ENCODE measurements around the gene SIRT3.

The SIRT3 gene

DNA sequence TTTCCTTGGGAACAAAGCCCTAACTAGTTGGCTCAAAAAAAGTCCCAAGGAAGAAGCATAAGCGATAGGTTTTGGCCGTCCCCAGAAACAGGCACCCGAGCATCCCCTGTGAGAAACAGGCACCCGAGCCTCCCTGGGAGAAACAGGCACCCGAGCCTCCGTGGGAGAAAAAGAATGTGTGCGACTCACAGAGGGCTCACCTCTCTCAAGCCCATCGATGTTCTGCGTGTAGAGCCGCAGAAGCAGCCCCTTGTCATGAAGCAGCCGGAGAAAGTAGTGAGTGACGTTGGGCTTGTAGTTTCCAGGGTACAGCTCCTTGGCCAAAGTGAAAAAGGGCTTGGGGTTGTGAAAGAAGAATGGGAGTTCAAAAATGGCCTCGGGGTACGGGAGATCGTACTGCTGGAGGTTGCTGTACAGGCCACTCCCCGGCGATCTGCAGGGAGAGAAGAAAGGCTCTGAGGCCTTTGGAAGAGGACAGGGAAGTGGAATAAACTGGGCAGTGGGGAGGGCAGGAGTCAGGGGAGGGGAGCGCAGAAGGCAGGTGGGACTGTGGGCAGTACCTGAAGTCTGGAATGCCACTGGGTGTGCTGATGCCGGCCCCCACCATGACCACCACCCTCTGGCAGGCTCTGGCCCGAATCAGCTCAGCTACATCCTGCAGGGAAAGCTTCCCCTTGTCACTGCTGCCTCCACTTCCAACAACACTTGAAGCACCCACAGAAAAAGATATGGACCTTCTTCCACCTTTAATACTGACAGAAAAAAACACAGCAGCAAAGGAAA lies 3.2 kb downstream of the SIRT3 start:
- no peaks in the 10 kb centered on the region for H3K27me3 ChIP-seq (replicated peaks; ENCODE audit: insufficient read depth, low read length)
- H3K4me2 ChIP-seq (ENCODE audit: low read depth, low read length): no peak overlapping the region
- H3K9ac ChIP-seq (ENCODE audit: low read length): no peak overlapping the region
- peaks cover 4% of the 10 kb centered on the region; the same call in 1 of the 2 replicates for H3F3A ChIP-seq (ENCODE audit: insufficient read depth, low read length)
- H3K36me3 ChIP-seq (replicated peaks; ENCODE audit: insufficient read depth, low read length): no peaks in the 10 kb centered on the region
- no peaks in the 10 kb centered on the region for H3K9me3 ChIP-seq (replicated peaks; ENCODE audit: insufficient read depth, low read length)
- no peaks in the 10 kb centered on the region for H3K9me2 ChIP-seq (replicated peaks; ENCODE audit: insufficient read depth, low read length)
- no peaks in the 10 kb centered on the region for H4K20me1 ChIP-seq (ENCODE audit: insufficient read depth, low read length)
- TF ChIP-seq EZH2 (optimal IDR thresholded peaks at IDR 0.05; ENCODE audit: low read depth, low read length) (no peak), EZH2phosphoT487 (IDR thresholded peaks at IDR 0.05; ENCODE audit: low read length) (no peak)
- TF ChIP-seq, protein P1, sequence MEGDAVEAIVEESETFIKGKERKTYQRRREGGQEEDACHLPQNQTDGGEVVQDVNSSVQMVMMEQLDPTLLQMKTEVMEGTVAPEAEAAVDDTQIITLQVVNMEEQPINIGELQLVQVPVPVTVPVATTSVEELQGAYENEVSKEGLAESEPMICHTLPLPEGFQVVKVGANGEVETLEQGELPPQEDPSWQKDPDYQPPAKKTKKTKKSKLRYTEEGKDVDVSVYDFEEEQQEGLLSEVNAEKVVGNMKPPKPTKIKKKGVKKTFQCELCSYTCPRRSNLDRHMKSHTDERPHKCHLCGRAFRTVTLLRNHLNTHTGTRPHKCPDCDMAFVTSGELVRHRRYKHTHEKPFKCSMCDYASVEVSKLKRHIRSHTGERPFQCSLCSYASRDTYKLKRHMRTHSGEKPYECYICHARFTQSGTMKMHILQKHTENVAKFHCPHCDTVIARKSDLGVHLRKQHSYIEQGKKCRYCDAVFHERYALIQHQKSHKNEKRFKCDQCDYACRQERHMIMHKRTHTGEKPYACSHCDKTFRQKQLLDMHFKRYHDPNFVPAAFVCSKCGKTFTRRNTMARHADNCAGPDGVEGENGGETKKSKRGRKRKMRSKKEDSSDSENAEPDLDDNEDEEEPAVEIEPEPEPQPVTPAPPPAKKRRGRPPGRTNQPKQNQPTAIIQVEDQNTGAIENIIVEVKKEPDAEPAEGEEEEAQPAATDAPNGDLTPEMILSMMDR (IDR thresholded peaks at IDR 0.05; ENCODE audit: low read length): no peak
- H2AFZ ChIP-seq (ENCODE audit: low read length): no peak overlapping the region
- peaks cover 7% of the 10 kb centered on the region for H3K4me1 ChIP-seq (ENCODE audit: low read length)
- H3K79me2 ChIP-seq (ENCODE audit: low read length): peaks cover 12% of the 10 kb centered on the region
- DNase-seq: no peak
- no peak overlapping the region for H3K4me3 ChIP-seq (ENCODE audit: low read length)
- no peak overlapping the region for H3K27ac ChIP-seq (ENCODE audit: low read length)

DNA sequence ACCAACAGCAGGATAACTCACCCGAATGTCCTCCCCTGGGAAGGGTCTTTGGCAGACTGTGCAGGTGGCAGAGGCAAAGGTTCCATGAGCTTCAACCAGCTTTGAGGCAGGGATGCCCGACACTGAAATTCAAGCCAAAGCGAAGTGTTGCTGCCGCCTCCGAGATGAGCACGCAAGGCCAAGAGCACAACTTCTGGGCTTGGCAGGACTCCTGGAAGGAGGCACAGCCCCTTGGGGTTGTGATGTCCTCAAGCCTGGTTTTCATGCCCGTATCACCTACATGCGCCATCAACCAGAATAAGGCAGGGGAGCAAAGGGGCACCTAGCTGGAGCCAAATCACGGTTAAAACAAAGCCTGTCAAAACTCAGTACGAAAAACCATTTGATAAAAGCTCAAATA lies 5.7 kb downstream of the SIRT3 start:
- Histone ChIP-seq H3K4me1 (ENCODE audit: low read length) (peaks cover 1% of the 10 kb centered on the region), H4K20me1 (ENCODE audit: insufficient read depth, low read length) (no peaks in the 10 kb centered on the region), H3K36me3 (replicated peaks; ENCODE audit: insufficient read depth, low read length) (no peaks in the 10 kb centered on the region), H3K27ac (ENCODE audit: low read length) (no peak overlapping the region), H3K9me3 (replicated peaks; ENCODE audit: insufficient read depth, low read length) (no peaks in the 10 kb centered on the region), H3K79me2 (ENCODE audit: low read length) (no peaks in the 10 kb centered on the region), H3K9me2 (replicated peaks; ENCODE audit: insufficient read depth, low read length) (no peaks in the 10 kb centered on the region), H3F3A (ENCODE audit: insufficient read depth, low read length) (no peaks in the 10 kb centered on the region), H3K27me3 (replicated peaks; ENCODE audit: insufficient read depth, low read length) (no peaks in the 10 kb centered on the region), H3K4me2 (ENCODE audit: low read depth, low read length) (no peak overlapping the region), H3K4me3 (ENCODE audit: low read length) (no peak overlapping the region), H3K9ac (ENCODE audit: low read length) (no peak overlapping the region), H2AFZ (ENCODE audit: low read length) (no peak overlapping the region)
- TF ChIP-seq, protein P1 (IDR thresholded peaks at IDR 0.05; ENCODE audit: low read length): no peak
- no peak for TF ChIP-seq EZH2phosphoT487 (IDR thresholded peaks at IDR 0.05; ENCODE audit: low read length)
- DNase-seq: no peak

DNA sequence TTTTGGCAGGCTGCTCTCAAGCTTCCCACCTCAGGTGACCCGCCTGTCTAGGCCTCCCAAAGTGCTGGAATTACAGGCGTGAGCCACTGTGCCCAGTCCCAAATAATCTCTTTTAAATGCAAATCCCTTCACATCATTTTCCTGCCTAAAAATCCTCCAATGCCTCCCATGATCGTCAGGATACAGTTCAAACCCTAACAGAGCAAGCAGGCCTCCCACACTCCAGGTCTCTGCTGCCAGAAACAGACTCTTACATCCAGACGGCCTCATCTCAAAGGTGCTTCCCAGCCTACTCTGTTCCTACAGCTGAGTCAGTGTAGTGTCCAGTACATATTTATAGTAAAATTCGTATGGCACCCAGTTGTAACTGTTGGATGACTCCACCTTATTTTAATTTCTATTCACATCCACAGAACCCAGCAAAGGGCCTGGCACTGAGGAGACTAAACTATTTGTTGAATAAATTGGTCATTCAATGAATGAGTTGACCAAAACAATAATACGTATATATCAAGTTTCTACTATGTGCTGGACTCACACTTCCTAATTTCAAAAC lies 8.2 kb downstream of the SIRT3 start:
- Histone ChIP-seq H3K27ac (ENCODE audit: low read length) (no peak overlapping the region), H3K4me3 (ENCODE audit: low read length) (no peak overlapping the region), H3K79me2 (ENCODE audit: low read length) (no peaks in the 10 kb centered on the region), H3F3A (ENCODE audit: insufficient read depth, low read length) (no peaks in the 10 kb centered on the region), H2AFZ (ENCODE audit: low read length) (no peak overlapping the region), H3K9me2 (replicated peaks; ENCODE audit: insufficient read depth, low read length) (no peaks in the 10 kb centered on the region), H3K27me3 (replicated peaks; ENCODE audit: insufficient read depth, low read length) (no peaks in the 10 kb centered on the region), H3K4me1 (ENCODE audit: low read length) (no peaks in the 10 kb centered on the region), H3K9me3 (replicated peaks; ENCODE audit: insufficient read depth, low read length) (no peaks in the 10 kb centered on the region), H3K9ac (ENCODE audit: low read length) (no peak overlapping the region), H4K20me1 (ENCODE audit: insufficient read depth, low read length) (no peaks in the 10 kb centered on the region), H3K36me3 (replicated peaks; ENCODE audit: insufficient read depth, low read length) (no peaks in the 10 kb centered on the region), H3K4me2 (ENCODE audit: low read depth, low read length) (no peak overlapping the region)
- TF ChIP-seq EZH2phosphoT487 (IDR thresholded peaks at IDR 0.05; ENCODE audit: low read length) (no peak), EZH2 (optimal IDR thresholded peaks at IDR 0.05; ENCODE audit: low read depth, low read length) (no peak)
- TF ChIP-seq, protein P1 (IDR thresholded peaks at IDR 0.05; ENCODE audit: low read length): no peak
- no peak for DNase-seq
